Neural cell (in vitro differentiated cells): ENCODE data around the gene SHISA9.

ENCODE experiments used
- EP300 ChIP-seq: fragments of 450-650 bp; conservative IDR thresholded peaks from 2 replicates; pipeline ENCODE4 v1.6.1; 2014; ENCODE audit warnings: antibody characterized with exemption, mild to moderate bottlenecking, moderate library complexity; ENCODE audit not compliant: poor library complexity, severe bottlenecking
- EZH2 ChIP-seq: fragments of 200-600, 300-800 bp; shearing (Covaris generic), sonication (generic); IDR thresholded peaks from 2 replicates; pipeline ENCODE4 v1.6.1; 2014; ENCODE audit warnings: antibody characterized with exemption, low read length, borderline replicate concordance, mild to moderate bottlenecking; ENCODE audit not compliant: insufficient read depth, poor library complexity, severe bottlenecking
- MXI1 ChIP-seq: fragments of 450-650 bp; conservative IDR thresholded peaks from 2 replicates; pipeline ENCODE4 v1.6.1; 2014; ENCODE audit warnings: antibody characterized with exemption, mild to moderate bottlenecking; ENCODE audit not compliant: poor library complexity, severe bottlenecking
- POLR2AphosphoS5 ChIP-seq: IDR thresholded peaks from 2 replicates; pipeline ENCODE4 v1.6.1; 2012
- RAD21 ChIP-seq: fragments of 450-650 bp; conservative IDR thresholded peaks from 2 replicates; pipeline ENCODE4 v1.6.1; 2014; ENCODE audit warnings: antibody characterized with exemption, mild to moderate bottlenecking, moderate library complexity
- SMC3 ChIP-seq: fragments of 450-650 bp; conservative IDR thresholded peaks from 2 replicates; pipeline ENCODE4 v1.6.1; 2014; ENCODE audit warnings: antibody characterized with exemption, mild to moderate bottlenecking, moderate library complexity; ENCODE audit not compliant: poor library complexity
- TAF1 ChIP-seq: IDR thresholded peaks from 2 replicates; pipeline ENCODE4 v1.6.1; 2012; ENCODE audit warnings: low read depth
- TF ChIP-seq, protein P1 (sequence below): fragments of 450-650 bp; IDR thresholded peaks from 2 replicates; pipeline ENCODE4 v1.5.1; 2014; ENCODE audit warnings: antibody characterized with exemption, mild to moderate bottlenecking, moderate library complexity; ENCODE audit not compliant: poor library complexity, severe bottlenecking
- TF ChIP-seq, protein P2 (sequence below): IDR thresholded peaks from 2 replicates; pipeline ENCODE4 v1.6.1; 2012; ENCODE audit warnings: borderline replicate concordance

GRCh38 chr16:12936391-12936790, 35.0 kb downstream of the SHISA9 start:
- TF ChIP-seq, protein P1, sequence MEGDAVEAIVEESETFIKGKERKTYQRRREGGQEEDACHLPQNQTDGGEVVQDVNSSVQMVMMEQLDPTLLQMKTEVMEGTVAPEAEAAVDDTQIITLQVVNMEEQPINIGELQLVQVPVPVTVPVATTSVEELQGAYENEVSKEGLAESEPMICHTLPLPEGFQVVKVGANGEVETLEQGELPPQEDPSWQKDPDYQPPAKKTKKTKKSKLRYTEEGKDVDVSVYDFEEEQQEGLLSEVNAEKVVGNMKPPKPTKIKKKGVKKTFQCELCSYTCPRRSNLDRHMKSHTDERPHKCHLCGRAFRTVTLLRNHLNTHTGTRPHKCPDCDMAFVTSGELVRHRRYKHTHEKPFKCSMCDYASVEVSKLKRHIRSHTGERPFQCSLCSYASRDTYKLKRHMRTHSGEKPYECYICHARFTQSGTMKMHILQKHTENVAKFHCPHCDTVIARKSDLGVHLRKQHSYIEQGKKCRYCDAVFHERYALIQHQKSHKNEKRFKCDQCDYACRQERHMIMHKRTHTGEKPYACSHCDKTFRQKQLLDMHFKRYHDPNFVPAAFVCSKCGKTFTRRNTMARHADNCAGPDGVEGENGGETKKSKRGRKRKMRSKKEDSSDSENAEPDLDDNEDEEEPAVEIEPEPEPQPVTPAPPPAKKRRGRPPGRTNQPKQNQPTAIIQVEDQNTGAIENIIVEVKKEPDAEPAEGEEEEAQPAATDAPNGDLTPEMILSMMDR: no peak
- TF ChIP-seq EP300: no peak
- no peak for TF ChIP-seq RAD21
- no peak for TF ChIP-seq POLR2AphosphoS5
- TF ChIP-seq EZH2: no peak
- TF ChIP-seq, protein P2, sequence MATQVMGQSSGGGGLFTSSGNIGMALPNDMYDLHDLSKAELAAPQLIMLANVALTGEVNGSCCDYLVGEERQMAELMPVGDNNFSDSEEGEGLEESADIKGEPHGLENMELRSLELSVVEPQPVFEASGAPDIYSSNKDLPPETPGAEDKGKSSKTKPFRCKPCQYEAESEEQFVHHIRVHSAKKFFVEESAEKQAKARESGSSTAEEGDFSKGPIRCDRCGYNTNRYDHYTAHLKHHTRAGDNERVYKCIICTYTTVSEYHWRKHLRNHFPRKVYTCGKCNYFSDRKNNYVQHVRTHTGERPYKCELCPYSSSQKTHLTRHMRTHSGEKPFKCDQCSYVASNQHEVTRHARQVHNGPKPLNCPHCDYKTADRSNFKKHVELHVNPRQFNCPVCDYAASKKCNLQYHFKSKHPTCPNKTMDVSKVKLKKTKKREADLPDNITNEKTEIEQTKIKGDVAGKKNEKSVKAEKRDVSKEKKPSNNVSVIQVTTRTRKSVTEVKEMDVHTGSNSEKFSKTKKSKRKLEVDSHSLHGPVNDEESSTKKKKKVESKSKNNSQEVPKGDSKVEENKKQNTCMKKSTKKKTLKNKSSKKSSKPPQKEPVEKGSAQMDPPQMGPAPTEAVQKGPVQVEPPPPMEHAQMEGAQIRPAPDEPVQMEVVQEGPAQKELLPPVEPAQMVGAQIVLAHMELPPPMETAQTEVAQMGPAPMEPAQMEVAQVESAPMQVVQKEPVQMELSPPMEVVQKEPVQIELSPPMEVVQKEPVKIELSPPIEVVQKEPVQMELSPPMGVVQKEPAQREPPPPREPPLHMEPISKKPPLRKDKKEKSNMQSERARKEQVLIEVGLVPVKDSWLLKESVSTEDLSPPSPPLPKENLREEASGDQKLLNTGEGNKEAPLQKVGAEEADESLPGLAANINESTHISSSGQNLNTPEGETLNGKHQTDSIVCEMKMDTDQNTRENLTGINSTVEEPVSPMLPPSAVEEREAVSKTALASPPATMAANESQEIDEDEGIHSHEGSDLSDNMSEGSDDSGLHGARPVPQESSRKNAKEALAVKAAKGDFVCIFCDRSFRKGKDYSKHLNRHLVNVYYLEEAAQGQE: no peak
- TF ChIP-seq TAF1: no peak
- no peak for TF ChIP-seq SMC3
- no peak for TF ChIP-seq MXI1
